Activated naive CD8-positive, alpha-beta T cell treated with anti-CD3 and anti-CD28 coated beads, Interleukin-2, amount 10 ng/mL, durations not matched to agents 7 days and 5 days (primary cell): ENCODE data around the gene ZIC1. TPM values are rescaled to one million over a fixed set of nuclear protein-coding genes. Genes with fewer than 3 reads are reported as not detected.

Source experiments
- ATAC-seq: fragments of 150-1000 bp; cut with Tn5 transposase; one replicate; pipeline ENCODE4 v1.10.0; 2021; ENCODE audit warnings: low read depth, moderate library complexity
- POLR2A ChIA-PET: fragments of 350-600 bp; sonication (Branson Sonifier 250); formaldehyde crosslinking; loops from one replicate; lab custom pipeline; 2021; ENCODE audit warnings: antibody characterized with exemption; lab: Charles Lee
- DNase-seq: peaks from one replicate; pipeline ENCODE4 v3.0.0; 2021
- H3K27ac Mint-ChIP-seq: one replicate; pipeline ENCODE4 v1.8.0; 2022; ENCODE audit warnings: mild to moderate bottlenecking, mixed read lengths
- H3K27me3 Mint-ChIP-seq: one replicate; pipeline ENCODE4 v1.8.0; 2022; ENCODE audit warnings: mild to moderate bottlenecking, moderate library complexity, mixed read lengths
- H3K36me3 Mint-ChIP-seq: one replicate; pipeline ENCODE4 v1.8.0; 2021; ENCODE audit warnings: mild to moderate bottlenecking, mixed read lengths
- H3K4me1 Mint-ChIP-seq: one replicate; pipeline ENCODE4 v1.8.0; 2021; ENCODE audit warnings: mixed read lengths
- H3K4me3 Mint-ChIP-seq: one replicate; pipeline ENCODE4 v1.8.0; 2022; ENCODE audit warnings: mild to moderate bottlenecking, moderate library complexity, mixed read lengths
- H3K9me3 Mint-ChIP-seq: one replicate; pipeline ENCODE4 v1.8.0; 2021; ENCODE audit warnings: mixed read lengths
- total RNA-seq, 2 experiments: library from RNA; stranded (reverse); gene quantifications; one replicate each; pipeline ENCODE4 v1.2.3, GENCODE V29; 2021

The ZIC1 gene
- total RNA-seq, 2 experiments from 2014 or later: not detected

DNA sequence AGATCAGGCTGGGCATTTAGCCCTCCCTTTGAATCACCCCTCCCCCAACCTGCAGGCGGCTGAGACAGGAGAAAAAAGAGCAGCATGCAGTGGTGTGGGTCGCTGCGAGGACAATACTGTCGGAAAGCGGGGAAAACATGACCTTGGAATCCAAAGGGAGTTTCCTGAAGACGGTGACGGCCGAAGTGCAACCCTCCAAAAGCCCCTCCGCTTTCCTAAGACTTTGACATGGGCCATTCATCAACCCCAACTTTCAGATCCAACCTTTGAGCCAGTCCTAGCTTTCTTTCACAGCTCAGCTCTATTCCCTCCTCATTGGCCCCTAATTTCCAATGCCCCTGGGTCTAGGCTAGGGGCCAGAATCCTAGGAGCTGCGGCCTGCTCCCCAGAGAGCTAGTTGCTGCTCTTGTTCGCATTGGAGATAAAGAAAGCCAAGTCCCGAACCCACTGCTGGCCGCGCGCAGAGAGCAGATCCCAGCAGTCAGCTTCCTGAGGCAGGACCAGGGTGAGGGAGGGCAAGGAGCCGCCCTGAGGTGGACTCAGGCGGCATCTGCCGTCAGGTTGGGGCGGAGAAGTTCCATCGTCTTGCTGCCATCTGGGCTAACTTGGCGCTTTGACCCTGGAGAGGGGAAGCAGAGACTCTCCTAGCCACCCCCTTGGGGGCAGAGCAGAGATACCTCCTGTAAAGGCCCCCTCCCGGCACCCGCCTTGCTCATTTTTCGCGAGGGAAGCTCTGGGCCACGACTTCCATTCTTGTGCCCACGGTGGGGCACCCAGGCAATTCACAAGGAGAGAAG is 3.7 kb upstream of the ZIC1 start:
- Mint-ChIP-seq H3K4me3 (no peak overlapping the region), H3K36me3 (peaks cover 4% of the 10 kb centered on the region), H3K27ac (no peak overlapping the region), H3K4me1 (peaks cover 7% of the 10 kb centered on the region), H3K27me3 (peaks cover 48% of the 10 kb centered on the region), H3K9me3 (peaks cover 8% of the 10 kb centered on the region)
- ATAC-seq: no peak
- POLR2A ChIA-PET: no interaction called here
- no peak for DNase-seq

DNA sequence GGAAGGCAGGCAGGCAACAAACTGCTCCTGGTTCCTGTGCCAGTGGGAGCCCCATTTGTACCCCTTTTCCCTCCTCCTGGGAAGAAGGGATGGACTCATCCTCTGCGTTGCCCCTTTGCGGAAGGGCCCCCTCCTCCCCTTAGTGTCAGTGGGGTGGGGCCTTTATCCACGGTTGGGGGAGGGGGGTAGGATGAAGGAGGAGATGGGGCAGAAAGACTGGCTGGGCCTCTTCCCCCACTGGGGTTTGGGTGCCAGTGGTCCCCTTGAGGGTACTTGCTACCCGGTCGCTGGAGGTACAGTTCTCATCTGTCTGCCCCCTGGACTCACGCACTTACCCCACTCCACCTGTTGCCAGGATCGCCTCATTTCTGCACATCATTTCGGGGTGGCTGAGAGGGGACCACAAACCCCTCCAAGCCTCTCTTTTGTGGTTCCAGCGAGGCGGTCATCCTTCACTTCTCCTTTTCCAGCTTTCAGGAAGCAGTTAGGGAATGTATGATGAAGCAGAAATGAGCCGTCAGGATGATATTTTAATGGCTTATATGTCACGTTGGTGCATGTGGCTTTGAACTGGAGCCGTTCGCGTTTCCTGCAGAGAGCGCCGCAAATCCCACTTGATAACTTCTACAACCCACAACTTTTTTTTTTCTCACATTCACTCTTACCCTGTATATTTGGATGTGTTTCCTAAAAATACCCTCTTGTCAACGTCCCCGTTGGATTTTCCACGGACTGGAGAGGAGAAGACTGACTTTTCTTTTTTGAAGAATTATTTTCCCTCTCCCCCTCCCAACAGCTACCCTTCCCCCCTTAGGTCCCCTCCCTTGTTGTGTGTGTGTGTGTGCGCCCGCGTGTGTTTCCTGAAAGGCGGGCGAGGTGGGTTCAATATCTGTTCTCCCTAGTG is 2.9 kb upstream of the ZIC1 start, which contains the start of gene ZIC4:
Gene ZIC4, minus strand, starts transcription at position 516 of the 904 bp plus-strand sequence. CDS start 3,746 bp downstream, outside the sequence.
- POLR2A ChIA-PET: no interaction called here
- Mint-ChIP-seq H3K9me3 (peaks cover 8% of the 10 kb centered on the region), H3K4me1 (peaks cover 12% of the 10 kb centered on the region), H3K36me3 (peaks cover 5% of the 10 kb centered on the region), H3K27me3 (peaks cover 54% of the 10 kb centered on the region), H3K27ac (no peak within 1 kb of the TSS), H3K4me3 (no peak within 1 kb of the TSS)
- ATAC-seq (no peak), DNase-seq (no peak)

DNA sequence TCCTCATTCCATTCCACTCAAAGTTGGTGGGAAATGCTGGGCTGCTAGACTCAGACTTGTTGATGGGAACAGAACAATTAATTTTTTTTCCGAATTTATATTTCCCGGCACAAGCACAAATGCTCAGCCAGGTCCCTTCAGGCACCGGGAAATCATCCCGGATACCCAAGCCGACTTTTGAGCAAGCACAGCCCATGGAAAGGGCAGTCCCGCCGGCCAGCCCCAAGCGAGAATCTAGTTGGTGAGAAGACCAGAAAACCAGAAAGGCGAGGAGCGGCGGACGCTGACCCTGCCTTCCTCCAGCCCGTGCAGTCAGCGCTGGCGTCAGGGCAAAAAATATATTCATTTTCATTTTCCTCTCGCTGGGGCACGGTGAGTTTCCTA is 2.1 kb upstream of the ZIC1 start:
- ATAC-seq: no peak
- H3K27me3 Mint-ChIP-seq: peaks cover 61% of the 10 kb centered on the region
- H3K27ac Mint-ChIP-seq: no peak overlapping the region
- DNase-seq: no peak
- H3K4me3 Mint-ChIP-seq: no peak overlapping the region
- POLR2A ChIA-PET: no interaction called here
- H3K36me3 Mint-ChIP-seq: peaks cover 7% of the 10 kb centered on the region
- peaks cover 12% of the 10 kb centered on the region for H3K9me3 Mint-ChIP-seq
- peaks cover 16% of the 10 kb centered on the region for H3K4me1 Mint-ChIP-seq

DNA sequence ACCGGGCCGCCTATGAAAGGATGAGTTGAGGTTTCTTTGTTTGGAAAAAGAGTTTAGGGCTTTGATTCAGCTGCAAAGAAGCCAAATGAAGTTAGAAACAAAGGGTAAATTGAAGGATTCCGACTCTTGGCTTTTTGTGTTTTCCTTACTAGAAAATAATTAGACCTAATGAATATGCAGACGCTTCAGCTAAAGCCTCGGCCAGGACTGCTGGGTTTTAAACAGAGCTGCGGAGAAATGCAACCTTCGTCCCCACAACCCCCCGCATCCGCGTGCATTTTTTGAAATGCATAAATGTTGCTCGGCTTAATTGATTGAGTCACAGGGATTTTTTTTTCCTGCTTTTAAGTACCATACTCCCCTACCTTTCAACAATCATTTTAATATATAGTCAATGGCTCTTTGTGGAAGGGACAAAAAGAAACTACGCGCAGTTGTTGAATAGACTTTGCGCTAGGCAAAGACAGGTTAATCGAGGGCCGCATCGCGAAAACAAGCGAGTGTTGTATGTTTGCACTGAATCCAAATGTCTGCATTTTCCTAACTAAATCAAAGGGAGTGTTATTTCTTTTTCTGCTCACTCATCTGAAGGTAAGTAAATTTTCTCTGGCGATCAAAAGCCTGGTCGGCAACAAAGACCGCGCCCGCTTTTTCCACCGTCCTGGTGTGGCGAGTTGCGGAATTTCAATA is 1.5 kb upstream of the ZIC1 start:
- peak overlapping the region; percentile 81 for H3K27ac Mint-ChIP-seq
- DNase-seq (no peak), ATAC-seq (no peak)
- peaks cover 19% of the 10 kb centered on the region for H3K4me1 Mint-ChIP-seq
- POLR2A ChIA-PET: no interaction called here
- peaks cover 12% of the 10 kb centered on the region for H3K9me3 Mint-ChIP-seq
- peaks cover 7% of the 10 kb centered on the region for H3K36me3 Mint-ChIP-seq
- no peak overlapping the region for H3K4me3 Mint-ChIP-seq
- peaks cover 67% of the 10 kb centered on the region for H3K27me3 Mint-ChIP-seq

DNA sequence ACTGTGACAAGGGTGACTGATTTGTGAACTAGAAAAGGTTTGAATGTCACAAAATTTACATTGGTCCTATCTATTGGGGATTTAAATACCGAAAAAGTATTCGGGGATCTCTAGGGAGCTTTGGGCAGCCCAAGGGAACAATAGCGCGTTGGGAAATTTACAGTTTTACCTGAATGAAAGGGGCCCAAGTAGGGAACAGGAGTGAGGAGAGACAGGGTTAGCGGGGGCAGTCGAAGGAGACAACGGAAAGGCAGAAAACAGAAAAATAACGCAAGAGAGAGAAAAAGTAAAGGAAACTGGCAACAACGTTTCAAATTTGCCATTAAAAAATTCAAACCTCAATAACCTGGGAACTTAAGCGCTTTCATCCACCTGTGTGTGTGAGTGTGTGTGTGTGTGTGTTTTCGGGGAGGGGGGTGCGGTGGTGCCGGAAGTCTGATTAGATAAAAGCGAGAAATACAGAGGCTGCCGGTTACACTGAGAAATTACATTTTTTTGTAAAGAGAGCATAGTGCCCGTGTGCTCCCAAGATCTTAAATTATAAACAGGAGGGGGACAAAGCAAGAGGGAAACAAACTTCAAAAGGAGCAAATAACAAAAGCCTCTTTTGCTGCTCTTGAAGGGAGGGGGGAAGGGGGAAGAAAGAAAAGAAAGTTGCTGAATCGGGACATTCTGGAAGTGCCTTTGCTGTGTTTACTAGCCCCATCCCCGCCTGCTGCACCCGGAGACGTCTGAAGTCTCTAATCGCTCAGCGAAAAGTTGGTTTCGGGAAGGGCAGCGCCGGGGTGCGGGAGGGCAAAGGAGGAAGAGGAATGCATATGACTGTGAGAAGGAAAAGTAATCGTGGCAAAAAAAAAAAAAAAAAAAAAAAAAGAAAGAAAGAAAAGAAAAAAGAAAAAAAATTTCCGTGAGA is 721 bp upstream of the ZIC1 start:
- peaks cover 15% of the 10 kb centered on the region for H3K9me3 Mint-ChIP-seq
- POLR2A ChIA-PET: no interaction called here
- H3K4me3 Mint-ChIP-seq: peak overlapping the region; percentile 35
- H3K36me3 Mint-ChIP-seq: peaks cover 10% of the 10 kb centered on the region
- H3K27ac Mint-ChIP-seq: peak overlapping the region; percentile 81
- peaks cover 75% of the 10 kb centered on the region for H3K27me3 Mint-ChIP-seq
- ATAC-seq: no peak
- peaks cover 22% of the 10 kb centered on the region for H3K4me1 Mint-ChIP-seq
- no peak for DNase-seq

DNA sequence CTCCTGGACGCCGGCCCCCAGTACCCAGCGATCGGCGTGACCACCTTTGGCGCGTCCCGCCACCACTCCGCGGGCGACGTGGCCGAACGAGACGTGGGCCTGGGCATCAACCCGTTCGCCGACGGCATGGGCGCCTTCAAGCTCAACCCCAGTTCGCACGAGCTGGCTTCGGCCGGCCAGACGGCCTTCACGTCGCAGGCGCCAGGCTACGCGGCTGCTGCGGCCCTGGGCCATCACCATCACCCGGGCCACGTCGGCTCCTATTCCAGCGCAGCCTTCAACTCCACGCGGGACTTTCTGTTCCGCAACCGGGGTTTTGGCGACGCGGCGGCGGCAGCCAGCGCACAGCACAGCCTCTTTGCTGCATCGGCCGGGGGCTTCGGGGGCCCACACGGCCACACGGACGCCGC is 956 bp downstream of the ZIC1 start:
- H3K4me3 Mint-ChIP-seq: no peak overlapping the region
- ATAC-seq: no peak

DNA sequence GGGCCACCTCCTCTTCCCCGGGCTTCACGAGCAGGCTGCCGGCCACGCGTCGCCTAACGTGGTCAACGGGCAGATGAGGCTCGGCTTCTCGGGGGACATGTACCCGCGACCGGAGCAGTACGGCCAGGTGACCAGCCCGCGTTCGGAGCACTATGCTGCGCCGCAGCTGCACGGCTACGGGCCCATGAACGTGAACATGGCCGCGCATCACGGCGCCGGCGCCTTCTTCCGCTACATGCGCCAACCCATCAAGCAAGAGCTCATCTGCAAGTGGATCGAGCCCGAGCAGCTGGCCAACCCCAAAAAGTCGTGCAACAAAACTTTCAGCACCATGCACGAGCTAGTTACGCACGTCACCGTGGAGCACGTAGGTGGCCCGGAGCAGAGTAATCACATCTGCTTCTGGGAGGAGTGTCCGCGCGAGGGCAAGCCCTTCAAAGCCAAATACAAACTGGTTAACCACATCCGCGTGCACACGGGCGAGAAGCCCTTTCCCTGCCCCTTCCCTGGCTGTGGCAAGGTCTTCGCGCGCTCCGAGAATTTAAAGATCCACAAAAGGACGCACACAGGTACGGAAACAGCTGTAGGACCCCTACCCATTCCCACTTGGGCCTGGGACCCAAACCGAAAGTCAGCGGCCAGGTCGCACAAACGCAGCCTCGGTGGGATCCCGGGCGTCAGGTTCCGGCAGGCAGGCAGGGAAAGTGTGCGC is 1.5 kb downstream of the ZIC1 start:
- DNase-seq: no peak
- Mint-ChIP-seq H3K9me3 (peaks cover 17% of the 10 kb centered on the region), H3K27me3 (peaks cover 81% of the 10 kb centered on the region), H3K4me3 (peak overlapping the region; percentile 49), H3K27ac (peak overlapping the region; percentile 80), H3K4me1 (peaks cover 23% of the 10 kb centered on the region), H3K36me3 (peaks cover 11% of the 10 kb centered on the region)
- ATAC-seq: no peak
- POLR2A ChIA-PET: no interaction called here

More for the DNA sequence above, 956 bp downstream of the ZIC1 start:
- Mint-ChIP-seq H3K9me3 (peaks cover 16% of the 10 kb centered on the region), H3K4me1 (peaks cover 23% of the 10 kb centered on the region), H3K36me3 (peaks cover 11% of the 10 kb centered on the region), H3K27ac (no peak overlapping the region), H3K27me3 (peaks cover 81% of the 10 kb centered on the region)
- POLR2A ChIA-PET: no interaction called here
- DNase-seq: no peak

DNA sequence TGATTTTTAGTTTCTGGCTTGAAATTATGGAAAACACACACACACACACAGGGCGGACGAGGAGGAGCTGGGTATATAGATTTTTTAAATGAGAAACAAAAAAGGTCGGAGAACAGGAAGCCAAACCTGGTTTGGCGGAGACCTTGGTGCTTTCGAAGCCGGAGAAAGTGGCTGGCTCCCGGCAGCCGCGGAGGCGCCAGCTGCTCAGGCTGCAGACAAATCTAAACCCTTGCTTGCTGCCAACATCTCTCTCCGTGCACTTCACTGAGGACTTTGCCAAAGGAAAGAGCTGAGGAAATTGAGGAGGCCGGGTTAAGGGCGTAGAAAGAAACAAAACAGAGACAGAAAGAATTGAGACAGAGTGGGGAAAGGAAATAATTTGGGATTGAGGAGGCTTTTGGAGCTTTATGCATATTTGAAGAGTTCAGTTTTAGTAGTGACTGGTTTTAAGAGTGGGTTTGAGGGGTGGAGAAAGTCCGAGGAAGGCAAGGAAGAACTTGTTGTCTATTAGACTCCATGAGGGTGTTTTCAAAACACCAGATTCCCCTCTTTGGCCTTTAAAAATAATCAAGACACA is 2.2 kb downstream of the ZIC1 start:
- DNase-seq (no peak), ATAC-seq (no peak)
- peaks cover 23% of the 10 kb centered on the region for H3K4me1 Mint-ChIP-seq
- peaks cover 11% of the 10 kb centered on the region for H3K36me3 Mint-ChIP-seq
- peak overlapping the region; percentile 49 for H3K4me3 Mint-ChIP-seq
- peak overlapping the region; percentile 80 for H3K27ac Mint-ChIP-seq
- POLR2A ChIA-PET: no interaction called here
- H3K27me3 Mint-ChIP-seq: peaks cover 80% of the 10 kb centered on the region
- peaks cover 17% of the 10 kb centered on the region for H3K9me3 Mint-ChIP-seq

DNA sequence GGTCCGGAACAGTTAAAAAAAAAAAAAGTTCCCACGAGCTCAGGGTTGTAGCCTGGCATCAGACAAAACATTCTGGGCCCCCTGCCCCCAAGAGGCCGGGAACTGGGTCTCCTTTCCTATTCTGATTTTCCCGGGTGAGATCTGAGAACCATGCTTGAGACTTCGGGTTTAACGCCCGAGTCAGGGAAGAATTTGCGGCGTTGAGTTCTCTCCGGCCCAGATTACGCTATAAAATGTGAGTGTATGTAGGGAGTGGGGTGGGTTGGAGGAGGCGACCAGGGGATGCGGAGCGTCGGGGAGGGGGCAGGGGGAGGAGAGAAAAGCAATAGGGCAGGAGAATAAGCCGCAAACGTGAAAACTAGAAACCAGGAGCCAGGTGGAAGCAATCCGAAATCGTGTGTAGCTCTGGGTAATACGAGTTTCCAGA is 2.7 kb downstream of the ZIC1 start:
- peaks cover 11% of the 10 kb centered on the region for H3K36me3 Mint-ChIP-seq
- peaks cover 78% of the 10 kb centered on the region for H3K27me3 Mint-ChIP-seq
- H3K27ac Mint-ChIP-seq: peak overlapping the region; percentile 80
- no peak overlapping the region for H3K4me3 Mint-ChIP-seq
- H3K9me3 Mint-ChIP-seq: peaks cover 17% of the 10 kb centered on the region
- DNase-seq: no peak
- peaks cover 23% of the 10 kb centered on the region for H3K4me1 Mint-ChIP-seq
- ATAC-seq: no peak
- POLR2A ChIA-PET: no interaction called here

DNA sequence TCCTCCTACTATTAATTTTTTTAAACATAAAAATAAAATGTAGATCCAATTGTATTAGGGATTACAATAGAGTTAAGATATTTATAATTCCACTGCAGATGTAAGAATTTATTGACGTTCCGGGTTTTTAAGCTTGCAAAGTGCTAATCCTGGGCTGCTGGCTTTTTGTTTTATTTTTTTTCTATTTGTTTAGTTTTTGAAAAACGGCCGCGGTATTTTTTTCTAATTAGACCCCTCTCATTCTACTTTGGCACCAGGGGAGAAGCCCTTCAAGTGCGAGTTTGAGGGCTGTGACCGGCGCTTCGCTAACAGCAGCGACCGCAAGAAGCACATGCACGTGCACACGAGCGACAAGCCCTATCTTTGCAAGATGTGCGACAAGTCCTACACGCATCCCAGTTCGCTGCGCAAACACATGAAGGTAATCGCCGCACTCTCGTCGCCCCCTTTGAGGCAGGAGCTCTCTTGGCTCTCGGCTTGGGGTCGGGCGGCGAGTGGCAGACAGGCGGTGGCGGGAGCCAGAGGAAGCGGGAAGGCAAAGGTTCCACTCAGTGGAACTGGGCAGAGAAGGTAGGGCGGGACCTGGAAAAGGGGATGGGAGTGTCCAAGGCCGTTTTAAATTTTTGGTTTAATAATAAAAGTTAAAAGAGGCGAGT is 3.2 kb downstream of the ZIC1 start:
- Mint-ChIP-seq H3K27me3 (peaks cover 78% of the 10 kb centered on the region), H3K4me3 (no peak overlapping the region), H3K4me1 (peaks cover 23% of the 10 kb centered on the region), H3K36me3 (peaks cover 11% of the 10 kb centered on the region), H3K9me3 (peaks cover 17% of the 10 kb centered on the region), H3K27ac (peak overlapping the region; percentile 34)
- no peak for DNase-seq
- POLR2A ChIA-PET: no interaction called here
- no peak for ATAC-seq

DNA sequence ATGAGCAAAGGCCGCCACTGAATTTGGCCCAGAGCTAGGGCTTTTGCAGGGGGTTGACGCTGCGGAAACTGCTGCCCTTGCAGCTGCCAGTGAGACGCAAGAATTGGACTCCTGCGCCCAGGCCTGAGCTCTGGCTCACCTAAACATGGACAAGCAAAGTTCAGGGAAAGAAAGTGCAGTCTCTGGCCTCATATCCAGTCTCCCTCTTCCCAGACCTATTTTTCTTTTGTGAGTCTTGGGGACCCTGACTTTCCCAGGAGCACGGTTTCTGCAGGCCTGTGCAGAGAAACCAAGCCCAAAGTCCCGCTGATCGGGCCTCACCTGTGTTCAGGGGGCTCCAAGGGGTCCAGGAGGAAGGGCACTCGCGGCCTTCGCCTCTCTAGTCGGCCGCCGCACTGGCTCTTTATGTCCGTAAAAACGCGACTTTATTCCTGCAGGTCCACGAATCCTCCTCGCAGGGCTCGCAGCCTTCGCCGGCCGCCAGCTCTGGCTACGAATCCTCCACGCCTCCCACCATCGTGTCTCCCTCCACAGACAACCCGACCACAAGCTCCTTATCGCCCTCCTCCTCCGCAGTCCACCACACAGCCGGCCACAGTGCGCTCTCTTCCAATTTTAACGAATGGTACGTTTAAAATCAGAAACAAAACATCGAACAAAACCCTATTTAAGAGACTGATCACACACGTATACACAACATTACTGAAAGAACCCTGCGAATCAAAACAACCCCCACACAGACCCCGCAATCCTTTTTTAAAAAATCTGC is 3.9 kb downstream of the ZIC1 start:
- no peak for DNase-seq
- POLR2A ChIA-PET: no interaction called here
- peaks cover 78% of the 10 kb centered on the region for H3K27me3 Mint-ChIP-seq

More for the DNA sequence above, 3.9 kb downstream of the ZIC1 start:
- H3K9me3 Mint-ChIP-seq: peaks cover 14% of the 10 kb centered on the region
- peaks cover 21% of the 10 kb centered on the region for H3K4me1 Mint-ChIP-seq
- peaks cover 11% of the 10 kb centered on the region for H3K36me3 Mint-ChIP-seq
- peak overlapping the region; percentile 73 for H3K4me3 Mint-ChIP-seq
- H3K27ac Mint-ChIP-seq: peak overlapping the region; percentile 65
- no peak for ATAC-seq
